GM19438 (cell line): Measurements from ENCODE around the gene ULBP3.
"Not testable (repeated sequence)": the region's sequence is repeated elsewhere in the genome, so short reads cannot be mapped to it uniquely, and the experiment has no call there.

Experiments used
- ATAC-seq: cut with Tn5 transposase; IDR thresholded peaks from one replicate; pipeline ENCODE4 v1.9.1; 2021; ENCODE audit warnings: low read depth; ENCODE audit not compliant: unreplicated experiment

Gene ULBP3

GRCh38 chr6:150018846-150019580, 49.9 kb downstream of the ULBP3 start:
- ATAC-seq: no peak

GRCh38 chr6:150017186-150017521, 51.8 kb downstream of the ULBP3 start:
- ATAC-seq: not testable (repeated sequence)

GRCh38 chr6:150016324-150017185, 52.4 kb downstream of the ULBP3 start:
- ATAC-seq: peak; percentile 79

- not testable (repeated sequence) for ATAC-seq
Measured at GRCh38 chr6:150015281-150016001, 53.5 kb downstream of the ULBP3 start.

- not testable (repeated sequence) for ATAC-seq
Measured at GRCh38 chr6:150014623-150015280, 54.2 kb downstream of the ULBP3 start.

GRCh38 chr6:150013785-150014622, 54.9 kb downstream of the ULBP3 start:
- not testable (repeated sequence) for ATAC-seq

GRCh38 chr6:150012846-150013784, 55.8 kb downstream of the ULBP3 start:
- ATAC-seq: not testable (repeated sequence)
